GM21619 (cell line): ENCODE measurements around the gene EIF3I.

Experiments used
- ATAC-seq: cut with Tn5 transposase; IDR thresholded peaks from one replicate; pipeline ENCODE4 v1.9.1; 2021; ENCODE audit not compliant: unreplicated experiment

Gene EIF3I

GRCh38 chr1:32221980-32222755 is at the start of gene EIF3I, which contains the start of gene TMEM234:
Gene EIF3I (plus strand): TSS chr1:32222407. CDS start chr1:32222442, 35 bp downstream.
Gene TMEM234 (minus strand): TSS chr1:32222353. CDS start chr1:32222322, 31 bp downstream.
- ATAC-seq = peak; percentile 97

GRCh38 chr1:32172621-32173245 is 49.5 kb upstream of the EIF3I start:
- ATAC-seq = no peak

- ATAC-seq = no peak
These were observed 43.6 kb upstream of the EIF3I start for GRCh38 chr1:32178380-32179192.

GRCh38 chr1:32179193-32179442 is 43.1 kb upstream of the EIF3I start:
- no peak for ATAC-seq

- peak; percentile 80 for ATAC-seq
These were observed 42.6 kb upstream of the EIF3I start, which contains the start of gene TXLNA for GRCh38 chr1:32179443-32180185. Gene TXLNA (plus strand): TSS chr1:32179675. CDS start chr1:32180346, 671 bp downstream.

- ATAC-seq = no peak
These were observed 41.8 kb upstream of the EIF3I start for GRCh38 chr1:32180186-32181060.

- no peak for ATAC-seq
These were observed 41.1 kb upstream of the EIF3I start for GRCh38 chr1:32181065-32181464.

- no peak for ATAC-seq
These were observed 40.6 kb upstream of the EIF3I start for GRCh38 chr1:32181563-32181962.

- ATAC-seq = no peak
These were observed 40.1 kb upstream of the EIF3I start for GRCh38 chr1:32182060-32182459.

- no peak for ATAC-seq
These were observed 37.6 kb upstream of the EIF3I start for GRCh38 chr1:32184650-32185049.

- no peak for ATAC-seq
These were observed 36.1 kb upstream of the EIF3I start for GRCh38 chr1:32186077-32186476.

- no peak for ATAC-seq
These were observed 35.7 kb upstream of the EIF3I start for GRCh38 chr1:32186491-32186890.

GRCh38 chr1:32187850-32188249 is 34.4 kb upstream of the EIF3I start:
- ATAC-seq = no peak

GRCh38 chr1:32192220-32192948 is 29.8 kb upstream of the EIF3I start:
- no peak for ATAC-seq

GRCh38 chr1:32194984-32195383 is 27.2 kb upstream of the EIF3I start:
- no peak for ATAC-seq

- ATAC-seq = no peak
These were observed 26.7 kb upstream of the EIF3I start for GRCh38 chr1:32195531-32195930.

GRCh38 chr1:32195972-32196823 is 26.0 kb upstream of the EIF3I start:
- no peak for ATAC-seq

GRCh38 chr1:32197074-32197473 is 25.1 kb upstream of the EIF3I start:
- ATAC-seq = no peak

GRCh38 chr1:32197837-32198236 is 24.4 kb upstream of the EIF3I start:
- ATAC-seq = no peak
